Endodermal cell (in vitro differentiated cells): Measurements from ENCODE around the gene CFAP70. TPM values are rescaled to one million over a fixed set of nuclear protein-coding genes. Genes with fewer than 3 reads are reported as not detected.
A peak's percentile ranks its signal among the peaks of the same experiment; 100 is the strongest.
"Not testable (repeated sequence)": the region's sequence is repeated elsewhere in the genome, so short reads cannot be mapped to it uniquely, and the experiment has no call there.

Experiments used
- DNase-seq: peaks from one replicate; pipeline ENCODE4 v3.0.0-alpha.2; 2017
- H3K27ac ChIP-seq: 2 replicates; pipeline ENCODE4 v1.5.1; 2013; ENCODE audit warnings: mild to moderate bottlenecking, low read depth, low read length, moderate library complexity
- H3K27me3 ChIP-seq: 2 replicates; pipeline ENCODE4 v1.6.1; 2013; ENCODE audit warnings: mild to moderate bottlenecking, low read length, moderate library complexity; ENCODE audit not compliant: insufficient read depth, control insufficient read depth, poor library complexity, severe bottlenecking
- H3K36me3 ChIP-seq: 2 replicates; pipeline ENCODE4 v1.7.0; 2013; ENCODE audit warnings: mild to moderate bottlenecking, low read length, moderate library complexity; ENCODE audit not compliant: control insufficient read depth, insufficient read depth
- H3K4me1 ChIP-seq: one replicate; pipeline ENCODE4 v1.7.0; 2013; ENCODE audit warnings: low read length; ENCODE audit not compliant: control insufficient read depth, insufficient read depth
- H3K4me3 ChIP-seq: 2 replicates; pipeline ENCODE4 v1.5.1; 2013; ENCODE audit warnings: mild to moderate bottlenecking, low read length, moderate library complexity
- H3K9ac ChIP-seq: 2 replicates; pipeline ENCODE4 v1.6.1; 2013; ENCODE audit warnings: mild to moderate bottlenecking, low read length, moderate library complexity; ENCODE audit not compliant: poor library complexity, severe bottlenecking; ENCODE audit errors: extremely low read depth
- H3K9me3 ChIP-seq: 2 replicates; pipeline ENCODE4 v1.6.1; 2013; ENCODE audit warnings: mild to moderate bottlenecking, low read length, moderate library complexity; ENCODE audit not compliant: control insufficient read depth
- H3K27ac Mint-ChIP-seq: 2 replicates; pipeline ENCODE4 v1.8.0; 2020; ENCODE audit warnings: mixed read lengths
- H3K27me3 Mint-ChIP-seq: 2 replicates; pipeline ENCODE4 v1.8.0; 2021; ENCODE audit warnings: mild to moderate bottlenecking, mixed read lengths; ENCODE audit not compliant: insufficient read depth
- H3K36me3 Mint-ChIP-seq: 2 replicates; pipeline ENCODE4 v1.8.0; 2020; ENCODE audit warnings: low read depth, mixed read lengths
- H3K4me1 Mint-ChIP-seq: 2 replicates; pipeline ENCODE4 v1.8.0; 2020; ENCODE audit warnings: mixed read lengths
- H3K4me3 Mint-ChIP-seq: 2 replicates; pipeline ENCODE4 v1.8.0; 2020; ENCODE audit warnings: mild to moderate bottlenecking, moderate library complexity, mixed read lengths
- H3K9me3 Mint-ChIP-seq: 2 replicates; pipeline ENCODE4 v1.8.0; 2020; ENCODE audit warnings: mild to moderate bottlenecking, mixed read lengths
- CTCF ChIP-seq: fragments of 200-600 bp; sonication (generic); conservative IDR thresholded peaks from 2 replicates; pipeline ENCODE4 v1.5.0; 2021; ENCODE audit warnings: antibody characterized with exemption, mild to moderate bottlenecking
- WGBS, 2 experiments: methylation state at CpG; one replicate each; pipeline versions ENCODE4 v1.1.5 to v1.1.7; 2013; ENCODE audit warnings: missing lambda C conversion rate in 2 of 2, mixed read lengths in 1 of 2; ENCODE audit not compliant: insufficient coverage in 1 of 2, insufficient read length in 1 of 2; 5-methylcytosine and 5-hydroxymethylcytosine counted together
- total RNA-seq, 2 donors: library from RNA; stranded (reverse); fragmentation: NEBNext Ultra II Directional in 1 of 2; extraction: Animal tissue kit (Norgen Biotek cat#: 25700) in 1 of 2; gene quantifications; 2 replicates in 1 of 2; 3 replicates in 1 of 2; pipeline ENCODE4 v1.2.1, GENCODE V29; 2021

Gene CFAP70
- total RNA-seq, 2 donors from 2014 or later: 0.58 to 0.77 TPM

- H3K9me3 ChIP-seq: peaks cover 38% of the 10 kb centered on the region
- WGBS, 2 experiments: 92 to 93% methylated on average over 7 to 9 of the region's 9 CpGs
- no peak overlapping the region for H3K27ac ChIP-seq
- Mint-ChIP-seq H3K27ac (no peak overlapping the region), H3K4me1 (peaks cover 1% of the 10 kb centered on the region), H3K9me3 (peaks cover 39% of the 10 kb centered on the region), H3K36me3 (no peaks in the 10 kb centered on the region), H3K4me3 (no peak overlapping the region), H3K27me3 (no peaks in the 10 kb centered on the region)
- no peak overlapping the region for H3K4me3 ChIP-seq
- DNase-seq: no peak
- H3K27me3 ChIP-seq: no peaks in the 10 kb centered on the region
- H3K36me3 ChIP-seq: no peaks in the 10 kb centered on the region
- TF ChIP-seq CTCF: no peak
- H3K4me1 ChIP-seq: no peaks in the 10 kb centered on the region
- H3K9ac ChIP-seq: no peak overlapping the region
These were observed 97.2 kb downstream of the CFAP70 start for GRCh38 chr10:73261362-73261995.

- not testable (repeated sequence) for H3K4me3 Mint-ChIP-seq, H3K9ac ChIP-seq, DNase-seq, H3K36me3 Mint-ChIP-seq, H3K27ac Mint-ChIP-seq, H3K4me1 ChIP-seq, H3K4me3 ChIP-seq, H3K27ac ChIP-seq, H3K27me3 ChIP-seq, H3K4me1 Mint-ChIP-seq, H3K27me3 Mint-ChIP-seq, H3K36me3 ChIP-seq
- 92 to 95% methylated on average over 8 to 10 of the region's 10 CpGs for WGBS, 2 experiments
- peaks cover 39% of the 10 kb centered on the region for H3K9me3 Mint-ChIP-seq
- H3K9me3 ChIP-seq: peaks cover 38% of the 10 kb centered on the region
These were observed 100.1 kb downstream of the CFAP70 start for GRCh38 chr10:73258612-73259011.

GRCh38 chr10:73253225-73253555, 105.5 kb downstream of the CFAP70 start:
- Mint-ChIP-seq H3K27me3 (no peaks in the 10 kb centered on the region), H3K4me3 (peak overlapping the region; percentile 92), H3K36me3 (peaks cover 15% of the 10 kb centered on the region), H3K4me1 (peaks cover 9% of the 10 kb centered on the region), H3K9me3 (peaks cover 10% of the 10 kb centered on the region), H3K27ac (peak overlapping the region; percentile 99)
- no peaks in the 10 kb centered on the region for H3K27me3 ChIP-seq
- H3K9me3 ChIP-seq: peaks cover 10% of the 10 kb centered on the region
- H3K27ac ChIP-seq: peak overlapping the region; percentile 71
- H3K36me3 ChIP-seq: peaks cover 25% of the 10 kb centered on the region
- H3K4me1 ChIP-seq: peaks cover 3% of the 10 kb centered on the region
- TF ChIP-seq CTCF: peak; percentile 26
- peak overlapping the region; percentile 99 for H3K4me3 ChIP-seq
- peak overlapping the region; percentile 88 for H3K9ac ChIP-seq
- no peak for DNase-seq
- 0 to 4% methylated on average over 3 to 4 of the region's 4 CpGs for WGBS, 2 experiments
